Esophagus muscularis mucosa (tissue), 4 donors: ENCODE results near the gene EIF3I. TPM values are rescaled to one million over a fixed set of nuclear protein-coding genes. Genes with fewer than 3 reads are reported as not detected.

Source experiments
- DNase-seq: peaks from one replicate; pipeline ENCODE4 v3.0.0-alpha.2; 2017; ENCODE audit errors: extremely low spot score
- H3K27ac ChIP-seq, 4 donors: fragments of 200-600 bp; sonication (generic); replicated peaks in 1 of 4; 1 replicate in 3 of 4; 2 replicates in 1 of 4; pipeline ENCODE4 v1.5.1; 2016 to 2019; ENCODE audit warnings: mild to moderate bottlenecking in 1 of 4
- H3K27me3 ChIP-seq, 4 donors: fragments of 200-600 bp; sonication (generic); one replicate each; pipeline versions ENCODE4 v1.5.1 to v1.6.0; 2016 to 2019
- H3K36me3 ChIP-seq, 4 donors: fragments of 200-600 bp; sonication (generic); one replicate each; pipeline ENCODE4 v1.5.1; 2016 to 2019
- H3K4me1 ChIP-seq, 4 donors: fragments of 200-600 bp; sonication (generic); one replicate each; pipeline ENCODE4 v1.5.1; 2016 to 2019
- H3K4me3 ChIP-seq, 4 donors: fragments of 200-600 bp; sonication (generic); 1 replicate in 2 of 4; 2 replicates in 2 of 4; pipeline ENCODE4 v1.5.1; 2016 to 2019; ENCODE audit warnings: mild to moderate bottlenecking in 4 of 4, moderate library complexity in 1 of 4
- H3K9me3 ChIP-seq, 4 donors: fragments of 200-600 bp; sonication (generic); 1 replicate in 3 of 4; 2 replicates in 1 of 4; pipeline ENCODE4 v1.5.1; 2016 to 2019
- CTCF ChIP-seq, 3 experiments: fragments of 200-600 bp in 2 of 3; fragments of 450-650 bp in 1 of 3; sonication (generic) in 2 of 3; IDR thresholded peaks; one replicate each; pipeline ENCODE4 v1.5.1; 2017 to 2019; ENCODE audit warnings: antibody characterized with exemption in 3 of 3, mild to moderate bottlenecking in 2 of 3, moderate library complexity in 1 of 3
- EP300 ChIP-seq: sonication (generic); formaldehyde crosslinking; IDR thresholded peaks from one replicate; pipeline ENCODE4 v1.6.1; 2017; ENCODE audit warnings: antibody characterized with exemption
- POLR2A ChIP-seq: fragments of 450-650 bp; IDR thresholded peaks from one replicate; pipeline ENCODE4 v1.6.1; 2017; ENCODE audit warnings: antibody characterized with exemption, moderate library complexity, mild to moderate bottlenecking, low read depth
- POLR2AphosphoS5 ChIP-seq, 2 donors: sonication (generic); formaldehyde crosslinking; IDR thresholded peaks; one replicate each; pipeline ENCODE4 v1.6.1; 2017; ENCODE audit warnings: antibody characterized with exemption in 2 of 2
- WGBS: methylation state at CpG from one replicate; pipeline ENCODE4 v1.1.5; 2018; 5-methylcytosine and 5-hydroxymethylcytosine counted together
- intact Hi-C: fragments of 100-400 bp; cut with DNase I; formaldehyde crosslinking; loops from one replicate; pipeline ENCODE4 v1.15.1; 2023
- total RNA-seq, 4 donors: library from RNA; depleted of rRNA; stranded (reverse); fragments of >200 nt; gene quantifications; one replicate each; pipeline versions ENCODE4 v1.1.0 to v1.2.1, GENCODE V29; 2016

The EIF3I gene
- total RNA-seq, 4 donors from 2014 or later: 141 to 214 (median 167) TPM

- H3K36me3 ChIP-seq: peaks cover 90 to 100% (median 98%) of the 10 kb centered on the region in 4 donors
- no peaks in the 10 kb centered on the region for H3K9me3 ChIP-seq
- WGBS: 81% methylated on average over 8 of the region's 8 CpGs
- no peaks in the 10 kb centered on the region for H3K27me3 ChIP-seq
- TF ChIP-seq POLR2A (no peak), CTCF (IDR thresholded peaks at IDR 0.05) (no peak), POLR2AphosphoS5 (IDR thresholded peaks at IDR 0.05) (no peak), EP300 (no peak)
- no peak for DNase-seq
- H3K4me1 ChIP-seq: peaks cover 0 to 9% (median 2%) of the 10 kb centered on the region in 4 donors
- H3K27ac ChIP-seq: no peak overlapping the region
- intact Hi-C loops: no loop called here
- H3K4me3 ChIP-seq: no peak overlapping the region
Observed at GRCh38 chr1:32192220-32192948, 29.8 kb upstream of the EIF3I start.

GRCh38 chr1:32194984-32195383, 27.2 kb upstream of the EIF3I start:
- Histone ChIP-seq H3K9me3 (no peaks in the 10 kb centered on the region), H3K4me3 (no peak overlapping the region), H3K27me3 (no peaks in the 10 kb centered on the region), H3K36me3 (peaks cover 70 to 85% (median 82%) of the 10 kb centered on the region in 4 donors), H3K27ac (no peak overlapping the region), H3K4me1 (peaks cover 12 to 20% (median 14%) of the 10 kb centered on the region in 4 donors)
- no peak for TF ChIP-seq POLR2AphosphoS5 (IDR thresholded peaks at IDR 0.05)
- TF ChIP-seq CTCF (IDR thresholded peaks at IDR 0.05): no peak
- no peak for TF ChIP-seq EP300
- no peak for TF ChIP-seq POLR2A
- 83% methylated on average over 1 of the region's 6 CpGs for WGBS
- no peak for DNase-seq
- intact Hi-C loops: no loop called here

GRCh38 chr1:32195531-32195930, 26.7 kb upstream of the EIF3I start:
- Histone ChIP-seq H3K27ac (no peak overlapping the region), H3K4me1 (peaks cover 15 to 24% (median 17%) of the 10 kb centered on the region in 4 donors), H3K9me3 (no peaks in the 10 kb centered on the region), H3K27me3 (no peaks in the 10 kb centered on the region), H3K4me3 (no peak overlapping the region), H3K36me3 (peaks cover 65 to 80% (median 76%) of the 10 kb centered on the region in 4 donors)
- TF ChIP-seq CTCF (IDR thresholded peaks at IDR 0.05) (no peak), POLR2A (no peak), EP300 (no peak), POLR2AphosphoS5 (IDR thresholded peaks at IDR 0.05) (no peak)
- DNase-seq: no peak
- WGBS: 83% methylated on average over 3 of the region's 3 CpGs
- intact Hi-C loops: no loop called here

- Histone ChIP-seq H3K4me3 (no peak overlapping the region), H3K9me3 (no peaks in the 10 kb centered on the region), H3K36me3 (peaks cover 58 to 73% (median 70%) of the 10 kb centered on the region in 4 donors), H3K4me1 (peaks cover 18 to 28% (median 20%) of the 10 kb centered on the region in 4 donors), H3K27me3 (no peaks in the 10 kb centered on the region), H3K27ac (no peak overlapping the region)
- no peak for DNase-seq
- intact Hi-C loops: no loop called here
- no peak for TF ChIP-seq CTCF (IDR thresholded peaks at IDR 0.05)
- no peak for TF ChIP-seq POLR2AphosphoS5 (IDR thresholded peaks at IDR 0.05)
- no peak for TF ChIP-seq POLR2A
- TF ChIP-seq EP300: no peak
Observed at GRCh38 chr1:32195972-32196823, 26.0 kb upstream of the EIF3I start.
